Measurements from ENCODE around the gene USP47. TPM values are rescaled to one million over a fixed set of nuclear protein-coding genes. Genes with fewer than 3 reads are reported as not detected.

The USP47 gene
- total RNA-seq, 4 donors from 2014 or later: 30.5 to 74.2 (median 43.6) TPM

DNA sequence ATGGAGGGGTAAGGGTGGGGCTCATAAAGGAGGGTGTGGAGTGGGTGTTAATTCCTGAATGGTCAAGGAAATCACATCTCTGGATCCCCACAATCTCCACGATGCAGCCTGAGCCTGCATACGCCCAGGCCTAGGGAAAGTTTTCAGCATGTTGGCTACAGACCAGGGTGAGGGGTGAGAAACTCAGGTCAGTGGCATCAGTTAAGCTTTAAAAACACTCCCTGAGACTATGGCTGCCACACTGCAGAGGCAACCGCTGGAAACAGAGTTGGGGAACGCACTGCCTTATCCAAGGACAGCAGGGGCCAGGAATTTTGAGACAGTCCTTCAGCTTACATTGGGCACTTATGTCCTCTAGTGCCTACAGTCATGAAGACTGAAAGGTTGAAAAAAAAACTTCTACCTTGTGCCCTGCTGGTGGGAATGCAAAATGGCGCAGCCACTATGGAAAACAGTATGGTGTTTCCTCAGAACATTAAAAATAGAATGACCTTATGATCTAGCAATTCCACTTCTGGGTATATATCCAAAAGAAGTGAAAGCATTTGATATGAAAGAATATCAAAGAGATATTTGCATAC is 147.0 kb downstream of the USP47 start:
- Histone ChIP-seq H3K4me3 (no peak overlapping the region), H3K27me3 (no peaks in the 10 kb centered on the region), H3K9me3 (no peaks in the 10 kb centered on the region), H3K27ac (peak overlapping the region in 3 of 4 donors; percentile 15 to 56 (median 33)), H3K4me1 (peaks cover 0 to 34% (median 0%) of the 10 kb centered on the region in 3 donors), H3K36me3 (no peaks in the 10 kb centered on the region)
- intact Hi-C loops (cut with DNase I): no loop called here
- no peak for DNase-seq
- TF ChIP-seq, protein P1, sequence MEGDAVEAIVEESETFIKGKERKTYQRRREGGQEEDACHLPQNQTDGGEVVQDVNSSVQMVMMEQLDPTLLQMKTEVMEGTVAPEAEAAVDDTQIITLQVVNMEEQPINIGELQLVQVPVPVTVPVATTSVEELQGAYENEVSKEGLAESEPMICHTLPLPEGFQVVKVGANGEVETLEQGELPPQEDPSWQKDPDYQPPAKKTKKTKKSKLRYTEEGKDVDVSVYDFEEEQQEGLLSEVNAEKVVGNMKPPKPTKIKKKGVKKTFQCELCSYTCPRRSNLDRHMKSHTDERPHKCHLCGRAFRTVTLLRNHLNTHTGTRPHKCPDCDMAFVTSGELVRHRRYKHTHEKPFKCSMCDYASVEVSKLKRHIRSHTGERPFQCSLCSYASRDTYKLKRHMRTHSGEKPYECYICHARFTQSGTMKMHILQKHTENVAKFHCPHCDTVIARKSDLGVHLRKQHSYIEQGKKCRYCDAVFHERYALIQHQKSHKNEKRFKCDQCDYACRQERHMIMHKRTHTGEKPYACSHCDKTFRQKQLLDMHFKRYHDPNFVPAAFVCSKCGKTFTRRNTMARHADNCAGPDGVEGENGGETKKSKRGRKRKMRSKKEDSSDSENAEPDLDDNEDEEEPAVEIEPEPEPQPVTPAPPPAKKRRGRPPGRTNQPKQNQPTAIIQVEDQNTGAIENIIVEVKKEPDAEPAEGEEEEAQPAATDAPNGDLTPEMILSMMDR (IDR thresholded peaks at IDR 0.05): peak in 1 of 6 experiments; percentile 11
- TF ChIP-seq POLR2A (IDR thresholded peaks at IDR 0.05): no peak
- WGBS, 2 donors: 86 to 97% methylated on average over 3 to 4 of the region's 5 CpGs

DNA sequence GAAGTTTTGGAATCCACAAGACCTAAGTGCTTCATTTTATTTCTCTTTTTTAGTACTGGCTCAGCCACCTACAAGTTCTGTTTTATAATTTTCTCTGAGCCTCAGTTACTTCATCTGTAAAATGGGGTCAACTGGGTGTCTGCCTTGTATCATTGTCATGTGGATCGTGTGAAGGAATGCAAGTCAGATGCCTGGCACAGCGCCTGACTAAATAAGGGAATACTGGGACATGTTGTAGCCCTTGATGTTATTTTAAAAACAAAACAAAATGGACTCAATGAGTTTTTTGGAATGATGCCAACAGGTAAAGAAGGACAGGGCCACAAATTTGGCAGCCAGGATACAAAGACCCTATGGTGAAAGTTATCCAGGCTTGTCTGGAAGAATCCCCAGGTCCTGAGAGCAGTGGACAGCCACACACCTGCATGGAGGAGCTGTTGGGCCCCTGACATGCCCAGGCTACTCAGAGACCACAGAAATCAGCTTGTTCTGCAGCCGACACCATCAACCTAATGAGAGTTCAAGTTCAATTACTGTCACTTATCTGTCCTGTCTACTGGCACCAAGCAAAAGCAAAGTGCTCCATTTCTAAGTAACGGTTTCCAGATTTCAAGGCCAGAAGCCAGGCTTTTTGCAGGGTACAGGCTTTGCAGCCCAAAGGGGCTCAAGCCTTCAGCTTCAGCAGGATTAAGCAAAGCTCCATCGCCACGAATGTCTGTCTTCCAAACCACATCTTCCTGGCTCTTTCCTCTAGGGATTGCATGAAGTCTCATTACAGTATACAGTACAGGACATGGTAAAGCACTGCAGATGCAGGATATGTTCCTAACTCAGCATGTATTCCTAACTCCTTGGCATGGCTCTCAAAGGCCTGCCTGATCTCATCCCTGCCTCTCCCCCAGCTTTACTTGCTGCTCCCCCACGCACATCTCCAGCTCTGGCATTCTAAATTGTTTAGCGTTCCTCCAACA is 148.3 kb downstream of the USP47 start:
- Histone ChIP-seq H3K4me1 (peaks cover 0 to 37% (median 0%) of the 10 kb centered on the region in 3 donors), H3K4me3 (no peak overlapping the region), H3K27ac (no peak overlapping the region), H3K36me3 (no peaks in the 10 kb centered on the region), H3K27me3 (peaks cover 0 to 4% (median 0%) of the 10 kb centered on the region in 4 donors), H3K9me3 (no peaks in the 10 kb centered on the region)
- 63 to 73% methylated on average over 7 to 8 of the region's 8 CpGs for WGBS, 2 donors
- no peak for DNase-seq
- TF ChIP-seq, protein P1 (IDR thresholded peaks at IDR 0.05): no peak
- TF ChIP-seq POLR2A (IDR thresholded peaks at IDR 0.05): no peak
- intact Hi-C loops (cut with DNase I): no loop called here

DNA sequence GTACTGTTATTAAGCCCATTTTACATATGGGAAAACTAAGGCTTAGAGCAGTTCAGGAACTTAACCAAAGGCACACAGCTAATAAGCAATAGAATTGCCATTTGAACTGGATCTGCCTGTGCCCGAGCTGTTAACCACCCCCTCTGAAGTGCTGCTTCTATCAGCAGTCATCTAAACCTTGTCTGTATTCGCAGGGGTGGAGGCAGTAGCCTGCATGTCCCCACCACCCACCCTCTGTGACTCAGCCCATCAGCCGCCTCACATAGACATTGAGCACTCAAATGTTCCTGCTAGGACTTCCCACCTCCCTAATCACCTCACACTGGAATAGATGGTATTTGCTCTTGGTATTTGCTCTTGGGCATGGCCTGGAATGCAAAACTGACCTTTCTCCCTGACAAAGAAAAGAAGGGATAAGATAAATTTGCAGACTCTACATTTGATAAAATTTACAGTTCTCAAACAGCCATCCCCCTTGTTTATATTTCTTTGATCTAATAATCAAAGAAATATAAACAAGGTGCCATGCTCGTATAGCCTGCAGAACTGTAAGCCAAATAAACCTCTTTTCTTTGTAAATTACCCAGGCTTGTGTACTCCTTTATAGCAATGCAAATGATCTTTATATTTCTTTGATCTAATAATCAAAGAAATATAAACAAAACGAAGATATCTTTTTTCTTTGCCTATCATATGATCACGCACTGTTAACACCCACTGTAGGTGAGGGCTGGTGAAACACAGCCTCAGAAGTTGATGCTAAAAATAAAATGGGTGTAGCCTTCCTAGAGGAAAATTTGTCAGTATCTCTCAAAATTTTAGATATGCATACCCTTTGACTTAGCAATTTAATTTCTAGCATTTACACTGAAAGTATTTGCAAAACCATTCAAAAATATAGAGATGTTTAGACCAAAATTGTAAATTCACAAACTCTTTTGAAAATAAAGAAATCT is 150.8 kb downstream of the USP47 start:
- H3K36me3 ChIP-seq: peaks cover 0 to 9% (median 0%) of the 10 kb centered on the region in 3 donors
- peaks cover 0 to 4% (median 0%) of the 10 kb centered on the region in 4 donors for H3K27me3 ChIP-seq
- 64 to 67% methylated on average over 6 of the region's 6 CpGs for WGBS, 2 donors
- intact Hi-C loops (cut with DNase I): no loop called here
- no peak overlapping the region for H3K4me3 ChIP-seq
- no peak overlapping the region for H3K27ac ChIP-seq
- peaks cover 0 to 59% (median 0%) of the 10 kb centered on the region in 3 donors for H3K4me1 ChIP-seq
- DNase-seq: no peak
- TF ChIP-seq, protein P1 (IDR thresholded peaks at IDR 0.05): no peak
- TF ChIP-seq POLR2A (IDR thresholded peaks at IDR 0.05): no peak
- H3K9me3 ChIP-seq: no peaks in the 10 kb centered on the region

DNA sequence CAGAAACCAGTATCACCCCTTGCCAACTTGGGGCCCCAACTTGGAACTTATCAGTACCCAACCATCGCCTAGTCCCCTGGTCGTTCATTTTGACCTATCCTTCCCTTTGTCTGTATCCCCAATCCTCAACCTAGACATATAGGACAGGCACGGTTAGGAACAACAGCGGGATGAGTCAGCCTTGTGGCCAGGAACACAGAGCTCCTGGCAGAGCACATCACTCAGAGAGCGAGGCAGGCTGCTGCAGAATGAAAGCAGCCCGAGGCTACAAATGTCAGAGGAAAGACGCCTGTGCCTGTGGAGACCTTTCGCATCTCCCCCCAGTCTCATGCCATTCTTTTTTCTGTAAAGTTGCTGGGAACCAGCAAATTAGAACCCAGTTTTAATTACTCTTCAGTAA is 152.1 kb downstream of the USP47 start:
- no peak for DNase-seq
- peaks cover 0 to 17% (median 0%) of the 10 kb centered on the region in 3 donors for H3K36me3 ChIP-seq
- H3K4me1 ChIP-seq: peaks cover 4 to 62% (median 4%) of the 10 kb centered on the region in 3 donors
- H3K4me3 ChIP-seq: no peak overlapping the region
- TF ChIP-seq, protein P1 (IDR thresholded peaks at IDR 0.05): no peak
- no peak for TF ChIP-seq POLR2A (IDR thresholded peaks at IDR 0.05)
- peak overlapping the region in 2 of 4 donors; percentile 19 to 39 for H3K27ac ChIP-seq
- intact Hi-C loops (cut with DNase I): no loop called here
- 31 to 49% methylated on average over 7 to 8 of the region's 8 CpGs for WGBS, 2 donors
- H3K9me3 ChIP-seq: no peaks in the 10 kb centered on the region
- peaks cover 0 to 4% (median 0%) of the 10 kb centered on the region in 4 donors for H3K27me3 ChIP-seq

All from esophagus squamous epithelium (tissue), 5 donors.